GM23248 (cell line): Measurements from ENCODE around the gene NHLRC2.

ENCODE experiments used
- EZH2 ChIP-seq: fragments of 200-600 bp; sonication (generic); IDR thresholded peaks from 2 replicates; pipeline ENCODE4 v1.6.1; 2018; ENCODE audit warnings: antibody characterized with exemption, mild to moderate bottlenecking; ENCODE audit not compliant: insufficient read depth, poor library complexity, severe bottlenecking
- EZH2phosphoT487 ChIP-seq: fragments of 200-600 bp; sonication (generic); IDR thresholded peaks from 2 replicates; pipeline ENCODE4 v1.6.1; 2018; ENCODE audit warnings: antibody characterized with exemption, moderate library complexity, mild to moderate bottlenecking, low read depth; ENCODE audit not compliant: insufficient read depth

DNA sequence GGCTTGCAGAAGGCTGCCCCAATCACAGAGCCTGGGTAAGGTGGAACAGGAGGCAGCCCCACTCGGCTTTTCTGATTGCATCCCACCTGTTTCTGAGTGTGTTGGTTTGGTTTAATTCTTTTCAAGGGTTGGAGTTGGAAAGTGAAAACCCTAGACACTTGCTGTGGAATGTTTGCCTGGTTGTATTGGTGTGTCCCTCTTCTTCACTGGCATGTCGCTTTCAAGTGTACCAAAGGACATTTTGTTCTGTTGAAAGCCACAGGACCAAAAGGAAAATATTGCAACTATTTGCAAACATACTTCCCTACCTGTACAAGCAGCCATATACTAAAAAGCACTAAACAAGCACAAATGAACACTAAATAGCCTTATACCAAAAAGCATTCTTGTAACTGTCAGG, 60.5 kb downstream of the NHLRC2 start:
- TF ChIP-seq EZH2: no peak
- TF ChIP-seq EZH2phosphoT487: no peak
